GM12891 (cell line): ENCODE measurements around the gene CDRT15L2. TPM values are rescaled to one million over a fixed set of nuclear protein-coding genes. Genes with fewer than 3 reads are reported as not detected.
"Not testable (repeated sequence)": the region's sequence is repeated elsewhere in the genome, so short reads cannot be mapped to it uniquely, and the experiment has no call there.

Experiments
- DNase-seq: peaks from one replicate; pipeline ENCODE4 v3.0.0; 2011; ENCODE audit warnings: low spot score; ENCODE audit not compliant: insufficient read length
- FAIRE-seq: peaks from 2 replicates; lab custom pipeline; 2011; peaks lifted over from hg19 to GRCh38; lab: Jason Lieb, UNC
- SPI1 ChIP-seq: IDR thresholded peaks from 2 replicates; pipeline ENCODE4 v1.6.1; 2011; ENCODE audit warnings: low read depth, low read length, control low read depth
- polyA plus RNA-seq: library from polyadenylated mRNA; unstranded; fragments of >200 nt; gene quantifications from one replicate; pipeline ENCODE4 v1.2.1, GENCODE V29; 2012; ENCODE audit warnings: low read depth, missing spikeins, inconsistent platforms; ENCODE audit not compliant: missing spikeins

CDRT15L2 gene
- not detected for polyA plus RNA-seq

GRCh38 chr17:20579424-20579823 is at the start of gene CDRT15L2:
CDRT15L2 (plus strand) TSS chr17:20579724; CDS start chr17:20579744, 20 bp downstream.
- not testable (repeated sequence) for DNase-seq, FAIRE-seq

GRCh38 chr17:20530104-20530503 is 49.4 kb upstream of the CDRT15L2 start:
- not testable (repeated sequence) for DNase-seq
- FAIRE-seq = peak; percentile 9

- not testable (repeated sequence) for DNase-seq
Observed at GRCh38 chr17:20532544-20533090, 46.9 kb upstream of the CDRT15L2 start.

GRCh38 chr17:20533206-20533605 is 46.3 kb upstream of the CDRT15L2 start:
- FAIRE-seq = not testable (repeated sequence)

More at GRCh38 chr17:20532544-20533090, 46.9 kb upstream of the CDRT15L2 start:
- FAIRE-seq = peak; percentile 72

GRCh38 chr17:20534711-20535550 is 44.6 kb upstream of the CDRT15L2 start:
- peak; percentile 38; the same call in 1 of the 2 replicates for TF ChIP-seq SPI1
- DNase-seq = not testable (repeated sequence)
- FAIRE-seq = peak; percentile 62

More at GRCh38 chr17:20533206-20533605, 46.3 kb upstream of the CDRT15L2 start:
- DNase-seq = not testable (repeated sequence)

GRCh38 chr17:20540414-20540813 is 39.1 kb upstream of the CDRT15L2 start:
- peak; percentile 98 for FAIRE-seq
- not testable (repeated sequence) for DNase-seq

- DNase-seq, FAIRE-seq: not testable (repeated sequence)
Observed at GRCh38 chr17:20540865-20541264, 38.7 kb upstream of the CDRT15L2 start.

- DNase-seq, FAIRE-seq: not testable (repeated sequence)
Observed at GRCh38 chr17:20541853-20542546, 37.5 kb upstream of the CDRT15L2 start.

GRCh38 chr17:20547923-20548322 is 31.6 kb upstream of the CDRT15L2 start:
- not testable (repeated sequence) for DNase-seq, FAIRE-seq

GRCh38 chr17:20552920-20553319 is 26.6 kb upstream of the CDRT15L2 start:
- not testable (repeated sequence) for FAIRE-seq, DNase-seq

GRCh38 chr17:20554728-20555127 is 24.8 kb upstream of the CDRT15L2 start:
- not testable (repeated sequence) for DNase-seq, FAIRE-seq

- not testable (repeated sequence) for DNase-seq
- FAIRE-seq = peak; percentile 28
Observed at GRCh38 chr17:20555135-20556010, 24.2 kb upstream of the CDRT15L2 start.

- not testable (repeated sequence) for DNase-seq, FAIRE-seq
Observed at GRCh38 chr17:20558096-20558495, 21.4 kb upstream of the CDRT15L2 start.

- DNase-seq, FAIRE-seq: not testable (repeated sequence)
Observed at GRCh38 chr17:20559018-20559417, 20.5 kb upstream of the CDRT15L2 start.
